SH-SY5Y (cell line): ENCODE measurements around the gene CDCA7.

Experiments used
- GATA2 ChIP-seq: IDR thresholded peaks from 2 replicates; pipeline ENCODE4 v1.6.1; 2011; ENCODE audit warnings: mild to moderate bottlenecking, low read depth, low read length
- GATA3 ChIP-seq: IDR thresholded peaks from 2 replicates; pipeline ENCODE4 v1.6.1; 2011; ENCODE audit warnings: low read depth, mild to moderate bottlenecking, low read length, moderate library complexity

GRCh38 chr2:173349287-173349686 lies 5.4 kb upstream of the CDCA7 start:
- TF ChIP-seq GATA2 = no peak
- TF ChIP-seq GATA3 = no peak
